WTC11 (cell line): ENCODE results near the gene COL6A6.

ENCODE experiments used
- AFF4 ChIP-seq: sonication (generic); formaldehyde crosslinking; IDR thresholded peaks from 2 replicates; pipeline ENCODE4 v1.8.1; 2023; ENCODE audit warnings: mild to moderate bottlenecking, missing genetic modification reagents, borderline replicate concordance
- ATF3 ChIP-seq: sonication (generic); formaldehyde crosslinking; conservative IDR thresholded peaks from 2 replicates; pipeline ENCODE4 v1.8.1; 2022; ENCODE audit warnings: mild to moderate bottlenecking, missing genetic modification reagents
- CTCF ChIP-seq: fragments of 200-600 bp; IDR thresholded peaks from 2 replicates; pipeline ENCODE4 v1.8.0; 2022; ENCODE audit warnings: antibody characterized with exemption
- E2F4 ChIP-seq: sonication (generic); formaldehyde crosslinking; IDR thresholded peaks from 2 replicates; pipeline ENCODE4 v1.8.1; 2022; ENCODE audit warnings: low read depth, mild to moderate bottlenecking, moderate library complexity, missing genetic modification reagents, borderline replicate concordance
- IRF2 ChIP-seq: sonication (generic); formaldehyde crosslinking; IDR thresholded peaks from 2 replicates; pipeline ENCODE4 v1.8.0; 2022; ENCODE audit warnings: low read depth, missing genetic modification reagents, borderline replicate concordance
- MAX ChIP-seq: sonication (generic); formaldehyde crosslinking; IDR thresholded peaks from 2 replicates; pipeline ENCODE4 v1.8.0; 2022; ENCODE audit warnings: mild to moderate bottlenecking, missing genetic modification reagents
- SP1 ChIP-seq: sonication (generic); formaldehyde crosslinking; conservative IDR thresholded peaks from 2 replicates; pipeline ENCODE4 v1.8.1; 2022; ENCODE audit warnings: missing genetic modification reagents
- USF1 ChIP-seq: sonication (generic); formaldehyde crosslinking; IDR thresholded peaks from 2 replicates; pipeline ENCODE4 v1.8.0; 2022; ENCODE audit warnings: mild to moderate bottlenecking, missing genetic modification reagents
- USF2 ChIP-seq: sonication (generic); formaldehyde crosslinking; IDR thresholded peaks from 2 replicates; pipeline ENCODE4 v1.8.1; 2023; ENCODE audit warnings: mild to moderate bottlenecking, missing genetic modification reagents, moderate library complexity
- ZMAT4 ChIP-seq: fragments of 250-450 bp; sonication (Bioruptor Pico); IDR thresholded peaks from 2 replicates; pipeline ENCODE4 v1.9.0; 2021; ENCODE audit warnings: mild to moderate bottlenecking
- ZNF396 ChIP-seq: fragments of 250-450 bp; sonication (Bioruptor Pico); IDR thresholded peaks from 2 replicates; pipeline ENCODE4 v1.8.0; 2021; ENCODE audit warnings: mild to moderate bottlenecking, moderate library complexity, borderline replicate concordance

GRCh38 chr3:130504701-130505100 lies 12.3 kb upstream of the COL6A6 start:
- no peak for TF ChIP-seq IRF2 (CRISPR knock-in tag)
- TF ChIP-seq USF2, result no peak
- no peak for TF ChIP-seq CTCF
- no peak for TF ChIP-seq USF1 (CRISPR knock-in tag)
- no peak for TF ChIP-seq ATF3
- no peak for TF ChIP-seq SP1 (CRISPR knock-in tag)
- TF ChIP-seq E2F4 (CRISPR knock-in tag), result no peak
- no peak for TF ChIP-seq AFF4 (CRISPR knock-in tag)
- TF ChIP-seq MAX (CRISPR knock-in tag), result no peak
- TF ChIP-seq ZMAT4 (CRISPR knock-in tag), result no peak
- TF ChIP-seq ZNF396 (CRISPR knock-in tag), result no peak
